IMR-90 (cell line): ENCODE data around the gene BMP7. TPM values are rescaled to one million over a fixed set of nuclear protein-coding genes. Genes with fewer than 3 reads are reported as not detected.

Experiments used
- ATAC-seq: fragments of 200-7000 bp; cut with Tn5 transposase; 2 replicates; pipeline ENCODE4 v1.9.1; 2020; ENCODE audit warnings: low read depth, mild to moderate bottlenecking, moderate library complexity
- BruUV-seq: library from RNA; stranded (reverse); fragments of 400-500 nt; replicated peaks from 2 replicates; lab custom pipeline; 2021; lab: Mats Ljungman, UMichigan
- CTCF ChIA-PET: fragments of 300-600 bp; formaldehyde crosslinking; extraction: SDS; loops from one replicate; lab custom pipeline; 2021; ENCODE audit warnings: antibody characterized with exemption; lab: Yijun Ruan, JAX
- POLR2A ChIA-PET: fragments of 300-600 bp; sonication (Branson Sonifier 250); formaldehyde crosslinking; loops from one replicate; lab custom pipeline; 2022; ENCODE audit warnings: antibody characterized with exemption; ENCODE audit not compliant: unreplicated experiment; lab: Charles Lee
- DNase-seq: peaks from one replicate; pipeline ENCODE4 v3.0.0; 2013
- H2AFZ ChIP-seq: replicated peaks from 2 replicates; pipeline ENCODE3; 2013; ENCODE audit warnings: low read length, mild to moderate bottlenecking; ENCODE audit not compliant: poor library complexity
- H2AK5ac ChIP-seq: 2 replicates; pipeline ENCODE4 v1.6.1; 2013; ENCODE audit warnings: low read depth, low read length, inconsistent platforms
- H2AK9ac ChIP-seq: replicated peaks from 2 replicates; pipeline ENCODE3; 2013; ENCODE audit warnings: mild to moderate bottlenecking, low read depth, low read length, moderate library complexity; ENCODE audit not compliant: poor library complexity
- H2BK120ac ChIP-seq: 2 replicates; pipeline ENCODE4 v1.6.1; 2013; ENCODE audit warnings: low read depth, low read length, inconsistent platforms
- H2BK15ac ChIP-seq: 3 replicates; pipeline ENCODE4 v1.6.1; 2013; ENCODE audit warnings: low read depth, low read length, inconsistent platforms
- H2BK20ac ChIP-seq: 2 replicates; pipeline ENCODE4 v1.6.1; 2013; ENCODE audit warnings: low read depth, mild to moderate bottlenecking, inconsistent platforms, low read length, moderate library complexity
- H2BK5ac ChIP-seq: 2 replicates; pipeline ENCODE4 v1.6.1; 2013; ENCODE audit warnings: mild to moderate bottlenecking, low read depth, low read length, inconsistent platforms; ENCODE audit not compliant: poor library complexity, severe bottlenecking
- H3K14ac ChIP-seq: replicated peaks from 2 replicates; pipeline ENCODE4 v1.6.1; 2013; ENCODE audit warnings: low read depth, low read length, inconsistent platforms
- H3K18ac ChIP-seq: 2 replicates; pipeline ENCODE4 v1.6.1; 2013; ENCODE audit warnings: low read depth, low read length, control low read depth
- H3K23ac ChIP-seq: 2 replicates; pipeline ENCODE4 v1.6.1; 2013; ENCODE audit warnings: low read depth, low read length, inconsistent platforms
- H3K27ac ChIP-seq: 2 replicates; pipeline ENCODE4 v1.5.1; 2013; ENCODE audit warnings: mild to moderate bottlenecking, control low read depth, low read length; ENCODE audit not compliant: insufficient read depth
- H3K27me3 ChIP-seq: 2 replicates; pipeline ENCODE4 v1.6.1; 2013; ENCODE audit warnings: low read length; ENCODE audit not compliant: control insufficient read depth, insufficient read depth
- H3K36me3 ChIP-seq: 2 replicates; pipeline ENCODE4 v1.6.1; 2013; ENCODE audit warnings: low read length, mixed read lengths; ENCODE audit not compliant: control insufficient read depth, insufficient read depth
- H3K4ac ChIP-seq: 2 replicates; pipeline ENCODE4 v1.6.1; 2013; ENCODE audit warnings: low read depth, low read length, inconsistent platforms
- H3K4me1 ChIP-seq: 2 replicates; pipeline ENCODE4 v1.6.1; 2013; ENCODE audit warnings: low read length, mixed read lengths; ENCODE audit not compliant: control insufficient read depth, insufficient read depth
- H3K4me2 ChIP-seq: 2 replicates; pipeline ENCODE4 v1.6.1; 2013; ENCODE audit warnings: low read depth, mild to moderate bottlenecking, control low read depth, low read length, moderate library complexity
- H3K4me3 ChIP-seq: 2 replicates; pipeline ENCODE4 v1.5.1; 2013; ENCODE audit warnings: low read depth, mild to moderate bottlenecking, control low read depth, low read length, moderate library complexity; ENCODE audit not compliant: insufficient read depth
- H3K56ac ChIP-seq: 2 replicates; pipeline ENCODE4 v1.6.1; 2013; ENCODE audit warnings: low read length, inconsistent platforms; ENCODE audit not compliant: insufficient read depth; ENCODE audit errors: extremely low read depth
- H3K79me1 ChIP-seq, 2 experiments: 2 replicates each; pipeline ENCODE4 v1.6.1; 2013; ENCODE audit warnings: low read length in 2 of 2, inconsistent platforms in 1 of 2, low read depth in 1 of 2
- H3K9ac ChIP-seq: 2 replicates; pipeline ENCODE4 v1.6.1; 2013; ENCODE audit warnings: low read depth, low read length, control low read depth
- H3K9me1 ChIP-seq: 2 replicates; pipeline ENCODE4 v1.6.1; 2013; ENCODE audit warnings: low read length, inconsistent platforms; ENCODE audit not compliant: insufficient read depth
- H3K9me3 ChIP-seq: 2 replicates; pipeline ENCODE4 v1.6.1; 2013; ENCODE audit warnings: low read length; ENCODE audit not compliant: control insufficient read depth, insufficient read depth
- H4K20me1 ChIP-seq: 2 replicates; pipeline ENCODE4 v1.6.1; 2013; ENCODE audit warnings: low read length, inconsistent platforms; ENCODE audit not compliant: insufficient read depth
- H4K5ac ChIP-seq: 2 replicates; pipeline ENCODE4 v1.6.1; 2013; ENCODE audit warnings: mild to moderate bottlenecking, low read depth, low read length, control low read depth
- H4K8ac ChIP-seq, 2 experiments: 2 replicates each; pipeline ENCODE4 v1.6.1; 2013; ENCODE audit warnings: low read depth in 2 of 2, low read length in 2 of 2, control low read depth in 1 of 2, inconsistent platforms in 1 of 2
- H4K91ac ChIP-seq: 2 replicates; pipeline ENCODE4 v1.6.1; 2013; ENCODE audit warnings: low read depth, low read length, inconsistent platforms; ENCODE audit not compliant: insufficient read depth
- FOS ChIP-seq: fragments of 150-350 bp; IDR thresholded peaks from 2 replicates; pipeline ENCODE4 v1.6.1; 2016; ENCODE audit warnings: low read depth, low read length
- MAFK ChIP-seq: IDR thresholded peaks from 2 replicates; pipeline ENCODE4 v1.6.1; 2012; ENCODE audit warnings: low read depth, low read length, improper control_type of control experiment
- WGBS, 2 experiments: methylation state at CpG; one replicate each; pipeline versions ENCODE4 v1.1.5 to v1.1.7; 2013; ENCODE audit warnings: missing lambda C conversion rate in 2 of 2; ENCODE audit not compliant: insufficient read length in 1 of 2; ENCODE audit errors: extremely low coverage in 2 of 2; 5-methylcytosine and 5-hydroxymethylcytosine counted together
- dilution Hi-C: fragments of 300-500 bp; cut with HindIII; formaldehyde crosslinking; loops from one replicate; pipeline ENCODE4 v1.14.3; 2018; ENCODE audit warnings: low sequenced_read_pairs; ENCODE audit not compliant: unreplicated experiment
- in situ Hi-C: fragments of 300-500 bp; cut with MboI; formaldehyde crosslinking; loops from 3 replicates; pipeline ENCODE4 v1.14.3; 2019; ENCODE audit warnings: low sequenced_read_pairs, inconsistent platforms, mixed read lengths
- intact Hi-C: fragments of 100-400 bp; cut with micrococcal nuclease; formaldehyde crosslinking; loops from 2 replicates; pipeline ENCODE4 v1.10.0; 2022
- polyA plus RNA-seq, 3 experiments: library from polyadenylated mRNA; depleted of rRNA; stranded (reverse); fragments of >200 nt; gene quantifications; 2 replicates each; pipeline ENCODE4 v1.2.3, GENCODE V29; 2012; ENCODE audit warnings: low replicate concordance in 1 of 3
- total RNA-seq: library from RNA; depleted of rRNA; stranded (reverse); fragments of >200 nt; gene quantifications from 2 replicates; pipeline ENCODE4 v1.2.3, GENCODE V29; 2012

BMP7 gene
- total and polyA plus RNA-seq, 2 of the 4 experiments (the other 2 are of a cell fraction), result not detected

- H3K4me2 ChIP-seq, result no peak overlapping the region
- dilution Hi-C loops (no loop called here), intact Hi-C loops (no loop called here), in situ Hi-C loops (no loop called here)
- no peaks in the 10 kb centered on the region for H3K4me1 ChIP-seq
- no peak overlapping the region for H3K4ac ChIP-seq
- H2BK5ac ChIP-seq, result no peak overlapping the region
- 80% methylated on average over 1 of the region's 5 CpGs; no CpG with 5 or more reads in 1 of the 2 experiments for WGBS, 2 experiments
- H4K5ac ChIP-seq, result no peak overlapping the region
- H3K9me3 ChIP-seq, result peaks cover 17% of the 10 kb centered on the region
- no peak overlapping the region for H2BK120ac ChIP-seq
- H4K91ac ChIP-seq, result no peak overlapping the region
- H3K23ac ChIP-seq, result no peak overlapping the region
- no peak overlapping the region for H3K56ac ChIP-seq
- H3K79me1 ChIP-seq, result no peaks in the 10 kb centered on the region
- H2BK15ac ChIP-seq, result no peak overlapping the region
- H4K8ac ChIP-seq, result no peak overlapping the region
- TF ChIP-seq MAFK (no peak), FOS (no peak)
- H3K14ac ChIP-seq, result no peak overlapping the region
- no peak overlapping the region for H2AFZ ChIP-seq
- no peaks in the 10 kb centered on the region for H3K27me3 ChIP-seq
- H3K9ac ChIP-seq, result no peak overlapping the region
- no peaks in the 10 kb centered on the region for H4K20me1 ChIP-seq
- no peaks in the 10 kb centered on the region for H3K36me3 ChIP-seq
- H2BK20ac ChIP-seq, result no peak overlapping the region
- no TSS peak for BruUV-seq
- DNase-seq, result no peak
- no peak for ATAC-seq
- POLR2A ChIA-PET, result no interaction called here
- no peak overlapping the region for H3K18ac ChIP-seq
- no peak overlapping the region for H3K4me3 ChIP-seq
- H3K27ac ChIP-seq, result no peak overlapping the region
- CTCF ChIA-PET, result no interaction called here
- no peak overlapping the region for H2AK9ac ChIP-seq
- H2AK5ac ChIP-seq, result no peak overlapping the region
- no peaks in the 10 kb centered on the region for H3K9me1 ChIP-seq
These were observed 48.0 kb downstream of the BMP7 start for GRCh38 chr20:57218489-57218888.
